ENCODE data around the gene PAX8.
A peak's percentile ranks its signal among the peaks of the same experiment; 100 is the strongest.
"Not testable (repeated sequence)": the region's sequence is repeated elsewhere in the genome, so short reads cannot be mapped to it uniquely, and the experiment has no call there.

The PAX8 gene

GRCh38 chr2:113278742-113279139 is at the start of gene PAX8:
TSS of gene PAX8 (minus strand) at chr2:113278921. CDS start at chr2:113278394, 527 bp downstream.
- no peak for DNase-seq (ENCODE audit: low spot score)

GRCh38 chr2:113328043-113328442 is 49.3 kb upstream of the PAX8 start:
- DNase-seq (ENCODE audit: low spot score), result no peak

- DNase-seq (ENCODE audit: low spot score), result not testable (repeated sequence)
Observed at GRCh38 chr2:113325161-113325731, 46.5 kb upstream of the PAX8 start.

GRCh38 chr2:113324684-113325160 is 46.0 kb upstream of the PAX8 start:
- peak; percentile 87 for DNase-seq (ENCODE audit: low spot score)

GRCh38 chr2:113323129-113323528 is 44.4 kb upstream of the PAX8 start:
- DNase-seq (ENCODE audit: low spot score), result not testable (repeated sequence)

GRCh38 chr2:113320106-113320505 is 41.4 kb upstream of the PAX8 start:
- not testable (repeated sequence) for DNase-seq (ENCODE audit: low spot score)

- not testable (repeated sequence) for DNase-seq (ENCODE audit: low spot score)
Observed at GRCh38 chr2:113318941-113319340, 40.2 kb upstream of the PAX8 start.

- DNase-seq (ENCODE audit: low spot score), result no peak
Observed at GRCh38 chr2:113316085-113316484, 37.4 kb upstream of the PAX8 start.

- DNase-seq (ENCODE audit: low spot score), result not testable (repeated sequence)
Observed at GRCh38 chr2:113314663-113315062, 35.9 kb upstream of the PAX8 start.

GRCh38 chr2:113314176-113314575 is 35.5 kb upstream of the PAX8 start:
- not testable (repeated sequence) for DNase-seq (ENCODE audit: low spot score)

GRCh38 chr2:113311781-113312180 is 33.1 kb upstream of the PAX8 start:
- DNase-seq (ENCODE audit: low spot score), result not testable (repeated sequence)

- DNase-seq (ENCODE audit: low spot score), result not testable (repeated sequence)
Observed at GRCh38 chr2:113311191-113311590, 32.5 kb upstream of the PAX8 start.

- DNase-seq (ENCODE audit: low spot score), result no peak
Observed at GRCh38 chr2:113309655-113310387, 31.1 kb upstream of the PAX8 start.

GRCh38 chr2:113308784-113309183 is 30.1 kb upstream of the PAX8 start:
- DNase-seq (ENCODE audit: low spot score), result not testable (repeated sequence)

- DNase-seq (ENCODE audit: low spot score), result not testable (repeated sequence)
Observed at GRCh38 chr2:113306207-113306606, 27.5 kb upstream of the PAX8 start.

- not testable (repeated sequence) for DNase-seq (ENCODE audit: low spot score)
Observed at GRCh38 chr2:113305749-113306148, 27.0 kb upstream of the PAX8 start.

- DNase-seq (ENCODE audit: low spot score), result no peak
Observed at GRCh38 chr2:113305146-113305545, 26.4 kb upstream of the PAX8 start.

- DNase-seq (ENCODE audit: low spot score), result no peak
Observed at GRCh38 chr2:113304702-113305101, 26.0 kb upstream of the PAX8 start.

GRCh38 chr2:113302216-113302980 is 23.7 kb upstream of the PAX8 start:
- DNase-seq (ENCODE audit: low spot score), result not testable (repeated sequence)

- no peak for DNase-seq (ENCODE audit: low spot score)
Observed at GRCh38 chr2:113300281-113300680, 21.6 kb upstream of the PAX8 start.

- no peak for DNase-seq (ENCODE audit: low spot score)
Observed at GRCh38 chr2:113298176-113298575, 19.5 kb upstream of the PAX8 start.

GRCh38 chr2:113297590-113297989 is 18.9 kb upstream of the PAX8 start:
- DNase-seq (ENCODE audit: low spot score), result not testable (repeated sequence)

GRCh38 chr2:113291191-113291590 is 12.5 kb upstream of the PAX8 start:
- no peak for DNase-seq (ENCODE audit: low spot score)
